B cell (primary cell): Measurements from ENCODE around the gene MAEA. TPM values are rescaled to one million over a fixed set of nuclear protein-coding genes. Genes with fewer than 3 reads are reported as not detected.
A peak's percentile ranks its signal among the peaks of the same experiment; 100 is the strongest.

ENCODE experiments used
- ATAC-seq: fragments of 200-7000 bp; cut with Tn5 transposase; one replicate; pipeline ENCODE4 v1.10.0; 2021; ENCODE audit warnings: low read depth, mild to moderate bottlenecking, moderate number of reproducible peaks, moderate library complexity
- CTCF ChIA-PET: fragments of 350-600 bp; sonication (Branson Sonifier 250); formaldehyde crosslinking; loops from one replicate; lab custom pipeline; 2021; ENCODE audit warnings: antibody characterized with exemption, inconsistent platforms; lab: Charles Lee
- POLR2A ChIA-PET: fragments of 350-600 bp; sonication (Branson Sonifier 250); formaldehyde crosslinking; loops from one replicate; lab custom pipeline; 2021; ENCODE audit warnings: antibody characterized with exemption; lab: Charles Lee
- DNase-seq: peaks from one replicate; pipeline ENCODE4 v3.0.0; 2013
- H2AFZ ChIP-seq: 2 replicates; pipeline ENCODE4 v1.6.1; 2012; ENCODE audit warnings: mild to moderate bottlenecking, low read depth, low read length; ENCODE audit not compliant: insufficient read depth, poor library complexity, severe bottlenecking
- H3K27ac ChIP-seq, 2 donors: 1 replicate in 1 of 2; 2 replicates in 1 of 2; pipeline ENCODE4 v1.5.1; 2012 to 2013; ENCODE audit warnings: low read length in 2 of 2, mild to moderate bottlenecking in 2 of 2, moderate library complexity in 1 of 2
- H3K27me3 ChIP-seq, 4 experiments: fragments of 200-600 bp in 1 of 4; sonication (generic) in 1 of 4; replicated peaks in 1 of 4; 1 replicate in 2 of 4; 2 replicates in 2 of 4; pipeline versions ENCODE4 v1.6.1 to v1.7.0; 2013 to 2016; ENCODE audit warnings: low read length in 3 of 4, mild to moderate bottlenecking in 2 of 4, mixed read lengths in 1 of 4, moderate library complexity in 1 of 4; ENCODE audit not compliant: insufficient read depth in 4 of 4, control insufficient read depth in 3 of 4; ENCODE audit errors: control extremely low read depth in 1 of 4
- H3K36me3 ChIP-seq, 2 experiments: replicated peaks in 1 of 2; 1 replicate in 1 of 2; 2 replicates in 1 of 2; pipeline versions ENCODE4 v1.6.1 to v1.7.1; 2013; ENCODE audit warnings: low read length in 1 of 2; ENCODE audit not compliant: insufficient read depth in 2 of 2, control insufficient read depth in 1 of 2; ENCODE audit errors: control extremely low read depth in 1 of 2, extremely low read depth in 1 of 2
- H3K4me1 ChIP-seq, 2 donors: fragments of 200-600 bp in 1 of 2; sonication (generic) in 1 of 2; 1 replicate in 1 of 2; 2 replicates in 1 of 2; pipeline versions ENCODE4 v1.5.1 to v1.6.1; 2013 to 2017; ENCODE audit warnings: low read length in 2 of 2; ENCODE audit not compliant: control insufficient read depth in 2 of 2, insufficient read depth in 2 of 2
- H3K4me2 ChIP-seq: replicated peaks from 2 replicates; pipeline ENCODE3; 2012; ENCODE audit warnings: mild to moderate bottlenecking, low read depth, low read length; ENCODE audit not compliant: poor library complexity, severe bottlenecking
- H3K4me3 ChIP-seq, 5 experiments: fragments of 200-600 bp in 1 of 5; sonication (generic) in 1 of 5; 1 replicate in 3 of 5; 2 replicates in 2 of 5; pipeline versions ENCODE4 v1.5.1 to v1.7.0; 2011 to 2016; ENCODE audit warnings: low read length in 4 of 5, mild to moderate bottlenecking in 4 of 5, low read depth in 2 of 5, control low read depth in 1 of 5, moderate library complexity in 1 of 5; ENCODE audit not compliant: insufficient read depth in 1 of 5; ENCODE audit errors: control extremely low read depth in 1 of 5, extremely low read depth in 1 of 5
- H3K79me2 ChIP-seq: fragments of 200-600 bp; sonication (generic); one replicate; pipeline ENCODE4 v1.6.0; 2016; ENCODE audit warnings: low read length; ENCODE audit not compliant: control insufficient read depth, insufficient read depth
- H3K9ac ChIP-seq: fragments of 200-600 bp; sonication (generic); 2 replicates; pipeline ENCODE4 v1.6.1; 2017; ENCODE audit warnings: mild to moderate bottlenecking, low read length, moderate library complexity
- H3K9me3 ChIP-seq, 3 donors: one replicate each; pipeline versions ENCODE4 v1.6.1 to v1.7.1; 2013; ENCODE audit warnings: low read length in 2 of 3; ENCODE audit not compliant: control insufficient read depth in 2 of 3, insufficient read depth in 1 of 3; ENCODE audit errors: control extremely low read depth in 1 of 3
- H4K20me1 ChIP-seq: 2 replicates; pipeline ENCODE4 v1.6.0; 2012; ENCODE audit warnings: mild to moderate bottlenecking, low read length; ENCODE audit not compliant: insufficient read depth, control insufficient read depth, poor library complexity, severe bottlenecking
- H3K27ac Mint-ChIP-seq: one replicate; pipeline ENCODE4 v1.8.0; 2021; ENCODE audit warnings: mixed read lengths
- H3K27me3 Mint-ChIP-seq: one replicate; pipeline ENCODE4 v1.8.0; 2021; ENCODE audit warnings: mixed read lengths
- H3K4me1 Mint-ChIP-seq: one replicate; pipeline ENCODE4 v1.8.0; 2021; ENCODE audit warnings: mixed read lengths
- H3K4me3 Mint-ChIP-seq: one replicate; pipeline ENCODE4 v1.8.0; 2021; ENCODE audit warnings: mixed read lengths
- H3K9me3 Mint-ChIP-seq: one replicate; pipeline ENCODE4 v1.8.0; 2022; ENCODE audit warnings: mixed read lengths; ENCODE audit not compliant: insufficient read depth
- CTCF ChIP-seq: fragments of 200-600 bp; IDR thresholded peaks from one replicate; pipeline ENCODE4 v1.8.0; 2022; ENCODE audit warnings: antibody characterized with exemption, mild to moderate bottlenecking
- EZH2 ChIP-seq: IDR thresholded peaks from 2 replicates; pipeline ENCODE4 v1.6.1; 2012; ENCODE audit warnings: borderline replicate concordance, low read depth, mild to moderate bottlenecking, moderate library complexity, low read length; ENCODE audit not compliant: insufficient read depth, poor library complexity, severe bottlenecking
- WGBS: methylation state at CpG from one replicate; pipeline ENCODE4 v1.1.5; 2013; ENCODE audit warnings: missing lambda C conversion rate; ENCODE audit not compliant: insufficient coverage; 5-methylcytosine and 5-hydroxymethylcytosine counted together
- intact Hi-C: fragments of 100-400 bp; cut with micrococcal nuclease; formaldehyde crosslinking; loops from one replicate; pipeline ENCODE4 v1.10.0; 2022
- polyA plus RNA-seq: library from polyadenylated mRNA; depleted of rRNA; stranded (reverse); fragments of >200 nt; gene quantifications from 2 replicates; pipeline ENCODE4 v1.2.3, GENCODE V29; 2012
- total RNA-seq, 2 donors: library from RNA; stranded (reverse); fragments of 120-200 nt in 1 of 2; gene quantifications; 1 replicate in 1 of 2; 2 replicates in 1 of 2; pipeline versions ENCODE4 v1.2.3 to v1.2.4, GENCODE V29; 2013 to 2022

The MAEA gene
- total and polyA plus RNA-seq, 2 donors (not counting 1 experiment from before 2014, with no cell fraction given) = 106 to 107 TPM

DNA sequence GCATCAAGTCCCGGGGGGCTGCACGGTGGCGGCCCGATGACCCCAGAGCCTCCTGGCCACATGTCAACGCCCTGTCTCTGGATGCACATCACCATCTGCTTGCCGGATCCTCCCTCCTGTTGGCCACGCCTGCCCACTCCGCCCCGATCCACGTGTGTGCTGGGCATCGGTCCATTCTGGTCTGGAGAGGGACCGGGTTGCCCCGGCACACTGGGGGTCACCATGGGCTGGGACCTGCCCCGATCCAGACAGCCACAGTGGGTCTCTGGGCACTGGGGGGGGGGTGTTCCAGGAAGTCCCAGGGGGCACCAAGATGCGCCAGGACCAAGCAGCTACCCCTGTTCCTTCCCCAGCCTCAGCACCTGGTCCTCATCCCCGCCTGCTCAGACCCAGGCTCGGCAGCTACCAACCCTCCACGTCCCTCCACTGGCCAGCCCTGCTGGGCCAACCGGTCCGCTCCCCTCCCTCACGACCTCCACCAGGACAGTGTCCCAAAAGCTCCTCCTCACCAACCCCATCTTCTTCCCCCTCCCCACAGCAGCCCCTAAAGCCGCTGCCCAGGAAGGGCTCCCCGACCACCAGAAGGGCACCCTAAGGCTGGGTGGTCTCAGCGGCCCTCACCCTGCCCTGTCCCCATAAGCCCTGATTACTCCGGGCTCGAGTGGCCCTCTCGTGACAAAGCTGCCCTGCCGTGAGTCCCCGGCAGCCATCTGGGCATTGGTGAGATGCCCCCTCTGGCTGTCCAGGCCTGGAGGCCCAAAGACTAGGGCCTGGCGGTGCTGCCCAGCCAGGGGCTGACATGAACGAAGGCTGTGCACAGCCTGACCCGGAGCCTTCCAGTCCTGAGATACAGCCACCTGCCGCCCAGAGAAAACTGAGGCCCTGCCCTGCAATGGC is 45.4 kb upstream of the MAEA start:
- ChIA-PET CTCF (interaction anchor here (0.8 to 1.0 kb wide), 2 partner anchors 24 to 114 kb away, joined by 3 to 4 read pairs; no protein-coding TSS in a partner anchor), POLR2A (no interaction called here)
- ATAC-seq = no peak
- intact Hi-C loops = no loop called here
- Histone ChIP-seq H3K27me3 (no peaks in the 10 kb centered on the region), H4K20me1 (peaks cover 86% of the 10 kb centered on the region), H3K9ac (no peak overlapping the region), H2AFZ (no peak overlapping the region), H3K9me3 (no peaks in the 10 kb centered on the region), H3K4me1 (peaks cover 42 to 49% of the 10 kb centered on the region in 2 donors), H3K4me2 (peak overlapping the region; percentile 97), H3K27ac (peak overlapping the region in 1 of 2 donors; percentile 12), H3K4me3 (no peak overlapping the region), H3K79me2 (peaks cover 79% of the 10 kb centered on the region), H3K36me3 (peaks cover 0 to 12% of the 10 kb centered on the region in 2 experiments)
- Mint-ChIP-seq H3K4me1 (peaks cover 56% of the 10 kb centered on the region), H3K27me3 (no peaks in the 10 kb centered on the region), H3K4me3 (peak overlapping the region; percentile 50), H3K9me3 (no peaks in the 10 kb centered on the region), H3K27ac (no peak overlapping the region)
- no peak for TF ChIP-seq CTCF
- TF ChIP-seq EZH2 = no peak
- WGBS = 89% methylated on average over 32 of the region's 33 CpGs
- DNase-seq = no peak

GRCh38 chr4:1244978-1245471 is 44.7 kb upstream of the MAEA start:
- POLR2A ChIA-PET = no interaction called here
- WGBS = 93% methylated on average over 18 of the region's 19 CpGs

More at GRCh38 chr4:1244978-1245471, 44.7 kb upstream of the MAEA start:
- H3K27ac Mint-ChIP-seq = peak overlapping the region; percentile 41
- peaks cover 60% of the 10 kb centered on the region for H3K4me1 Mint-ChIP-seq
- Histone ChIP-seq H3K27ac (peak overlapping the region in 1 of 2 donors; percentile 12), H3K9ac (no peak overlapping the region), H3K79me2 (peaks cover 76% of the 10 kb centered on the region), H3K27me3 (no peaks in the 10 kb centered on the region), H2AFZ (no peak overlapping the region), H3K4me2 (peak overlapping the region; percentile 97), H3K9me3 (no peaks in the 10 kb centered on the region), H3K4me3 (no peak overlapping the region), H3K36me3 (peaks cover 0 to 5% of the 10 kb centered on the region in 2 experiments), H4K20me1 (peaks cover 79% of the 10 kb centered on the region), H3K4me1 (peaks cover 46 to 54% of the 10 kb centered on the region in 2 donors)
- DNase-seq = no peak
- intact Hi-C loops = no loop called here
- peak overlapping the region; percentile 50 for H3K4me3 Mint-ChIP-seq
- no peak for ATAC-seq
- no peaks in the 10 kb centered on the region for H3K27me3 Mint-ChIP-seq
- TF ChIP-seq CTCF = no peak
- no peak for TF ChIP-seq EZH2
- H3K9me3 Mint-ChIP-seq = no peaks in the 10 kb centered on the region
- CTCF ChIA-PET = no interaction called here
